Measurements from ENCODE around the gene COL8A1.
A peak's percentile ranks its signal among the peaks of the same experiment; 100 is the strongest.

Gene COL8A1

DNA sequence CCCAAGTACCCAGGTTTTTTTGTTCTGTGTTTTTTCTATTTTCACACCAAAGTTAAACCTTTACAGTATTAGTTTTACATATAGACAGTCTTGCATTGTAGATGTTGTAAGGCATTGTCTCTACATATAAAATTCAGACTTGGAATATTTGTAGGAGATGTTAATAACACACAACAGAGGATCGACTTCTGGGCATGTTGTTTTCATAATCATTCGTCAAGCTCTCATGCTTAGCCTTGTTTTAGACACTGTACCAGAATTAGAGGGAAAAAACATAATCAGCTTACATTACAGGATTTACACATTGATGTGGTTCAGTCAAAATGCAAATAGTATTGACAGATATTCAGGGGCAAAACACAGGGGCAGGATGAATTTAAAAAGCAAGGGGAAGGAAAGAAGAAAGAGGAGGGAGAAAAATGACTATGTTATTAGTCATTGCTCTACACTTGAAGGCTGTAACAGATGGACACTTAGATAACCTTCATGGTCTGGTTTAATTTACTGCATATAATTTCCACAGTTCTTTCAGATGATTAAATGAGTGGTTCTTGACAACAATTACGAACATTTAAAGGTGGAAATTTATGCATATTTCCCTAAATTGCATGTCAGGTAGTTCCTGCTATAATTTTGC is 186.7 kb downstream of the COL8A1 start:
- TF ChIP-seq, protein P1, sequence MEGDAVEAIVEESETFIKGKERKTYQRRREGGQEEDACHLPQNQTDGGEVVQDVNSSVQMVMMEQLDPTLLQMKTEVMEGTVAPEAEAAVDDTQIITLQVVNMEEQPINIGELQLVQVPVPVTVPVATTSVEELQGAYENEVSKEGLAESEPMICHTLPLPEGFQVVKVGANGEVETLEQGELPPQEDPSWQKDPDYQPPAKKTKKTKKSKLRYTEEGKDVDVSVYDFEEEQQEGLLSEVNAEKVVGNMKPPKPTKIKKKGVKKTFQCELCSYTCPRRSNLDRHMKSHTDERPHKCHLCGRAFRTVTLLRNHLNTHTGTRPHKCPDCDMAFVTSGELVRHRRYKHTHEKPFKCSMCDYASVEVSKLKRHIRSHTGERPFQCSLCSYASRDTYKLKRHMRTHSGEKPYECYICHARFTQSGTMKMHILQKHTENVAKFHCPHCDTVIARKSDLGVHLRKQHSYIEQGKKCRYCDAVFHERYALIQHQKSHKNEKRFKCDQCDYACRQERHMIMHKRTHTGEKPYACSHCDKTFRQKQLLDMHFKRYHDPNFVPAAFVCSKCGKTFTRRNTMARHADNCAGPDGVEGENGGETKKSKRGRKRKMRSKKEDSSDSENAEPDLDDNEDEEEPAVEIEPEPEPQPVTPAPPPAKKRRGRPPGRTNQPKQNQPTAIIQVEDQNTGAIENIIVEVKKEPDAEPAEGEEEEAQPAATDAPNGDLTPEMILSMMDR (conservative IDR thresholded peaks at IDR 0.05; ENCODE audit: control insufficient read depth, insufficient read depth, low read depth, low read length): no peak
- peak; percentile 25 for DNase-seq (ENCODE audit: low read depth)
- no peak overlapping the region for H3K4me3 ChIP-seq (ENCODE audit: control insufficient read depth, low read depth, low read length)

DNA sequence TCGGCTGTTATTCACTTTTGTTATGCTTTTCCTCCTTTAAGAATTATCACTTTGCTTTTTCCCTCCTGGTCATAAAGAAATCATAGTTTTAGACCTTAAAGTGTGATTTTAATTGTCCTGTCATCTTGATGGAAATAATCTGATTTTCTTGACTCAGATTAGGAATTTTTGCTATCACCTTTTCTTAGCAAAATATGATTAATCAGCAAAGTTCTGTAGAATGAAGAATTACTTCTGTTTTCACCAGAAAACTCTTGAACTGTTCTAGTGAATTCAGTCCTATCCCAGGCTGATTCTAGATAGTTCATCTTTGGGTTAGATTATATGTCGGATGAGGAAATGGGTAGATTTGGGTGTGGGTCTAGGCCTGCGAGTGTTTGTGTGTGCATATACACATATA is 191.4 kb downstream of the COL8A1 start:
- DNase-seq (ENCODE audit: low read depth): no peak
- TF ChIP-seq, protein P1 (conservative IDR thresholded peaks at IDR 0.05; ENCODE audit: control insufficient read depth, insufficient read depth, low read depth, low read length): no peak
- no peak overlapping the region for H3K4me3 ChIP-seq (ENCODE audit: control insufficient read depth, low read depth, low read length)

DNA sequence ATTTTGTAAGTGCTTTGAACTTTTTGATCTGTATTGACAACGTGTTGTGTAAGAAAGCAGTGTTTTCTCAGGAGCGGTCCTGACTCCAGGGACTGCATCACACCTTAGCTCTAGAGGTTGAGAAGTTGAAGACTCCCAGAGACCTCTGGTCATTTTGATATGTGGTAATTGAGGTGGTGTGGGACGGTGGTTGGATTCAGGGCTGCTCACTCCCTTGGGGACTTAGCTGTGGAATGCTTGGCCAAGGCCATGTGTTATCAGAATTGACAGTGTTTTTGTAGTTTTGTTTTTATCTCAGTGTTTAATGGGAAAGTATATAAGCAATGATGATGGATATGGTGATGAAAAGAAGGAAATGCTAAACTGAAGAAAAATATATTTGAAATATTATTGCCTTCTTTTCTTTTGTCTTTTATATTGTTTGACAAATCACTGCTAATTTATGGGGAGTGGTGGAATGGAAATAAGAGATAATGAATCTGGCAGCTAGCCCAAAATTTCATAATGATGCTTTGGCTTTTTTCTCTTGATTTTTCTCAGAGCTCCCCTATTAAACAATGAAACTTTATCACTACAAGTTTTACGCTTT is 195.3 kb downstream of the COL8A1 start:
- TF ChIP-seq, protein P1 (conservative IDR thresholded peaks at IDR 0.05; ENCODE audit: control insufficient read depth, insufficient read depth, low read depth, low read length): no peak
- peak; percentile 13 for DNase-seq (ENCODE audit: low read depth)
- no peak overlapping the region for H3K4me3 ChIP-seq (ENCODE audit: control insufficient read depth, low read depth, low read length)

DNA sequence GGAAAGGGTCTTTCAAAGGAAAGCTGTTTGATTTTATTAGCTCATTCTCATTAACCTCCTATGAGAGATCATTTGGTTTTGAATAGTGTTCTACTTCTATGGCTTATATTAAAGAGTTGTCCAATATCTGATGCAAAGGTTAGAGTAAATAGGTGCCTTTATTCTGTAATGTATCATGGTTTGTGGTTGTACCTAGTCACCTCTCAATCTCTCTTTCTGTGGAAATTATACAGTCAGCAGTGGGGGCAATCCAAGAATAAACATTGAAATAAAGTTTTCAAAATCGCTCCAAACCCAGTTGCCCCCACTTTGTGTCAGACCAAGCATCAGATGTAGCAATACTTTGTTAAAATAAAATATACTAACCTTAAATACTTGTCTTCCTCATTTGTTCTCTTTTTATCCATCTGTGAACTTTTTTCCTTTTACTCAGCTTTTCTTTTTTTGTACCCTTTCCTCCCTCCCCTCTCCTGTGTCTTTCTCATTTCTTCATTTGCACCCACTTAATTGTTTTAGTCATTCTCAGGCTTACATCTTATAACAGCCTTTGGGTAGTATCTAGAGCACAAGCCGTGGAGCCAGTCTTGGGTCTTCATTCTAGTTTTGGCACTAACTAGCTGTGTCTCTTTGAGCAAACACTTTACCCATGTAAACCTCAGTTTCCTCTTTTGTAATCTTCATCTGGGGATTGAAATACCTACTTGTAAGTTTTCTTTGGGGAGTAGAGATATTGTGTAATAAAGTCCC is 196.0 kb downstream of the COL8A1 start:
- TF ChIP-seq, protein P1 (conservative IDR thresholded peaks at IDR 0.05; ENCODE audit: control insufficient read depth, insufficient read depth, low read depth, low read length): no peak
- H3K4me3 ChIP-seq (ENCODE audit: control insufficient read depth, low read depth, low read length): no peak overlapping the region
- no peak for DNase-seq (ENCODE audit: low read depth)

DNA sequence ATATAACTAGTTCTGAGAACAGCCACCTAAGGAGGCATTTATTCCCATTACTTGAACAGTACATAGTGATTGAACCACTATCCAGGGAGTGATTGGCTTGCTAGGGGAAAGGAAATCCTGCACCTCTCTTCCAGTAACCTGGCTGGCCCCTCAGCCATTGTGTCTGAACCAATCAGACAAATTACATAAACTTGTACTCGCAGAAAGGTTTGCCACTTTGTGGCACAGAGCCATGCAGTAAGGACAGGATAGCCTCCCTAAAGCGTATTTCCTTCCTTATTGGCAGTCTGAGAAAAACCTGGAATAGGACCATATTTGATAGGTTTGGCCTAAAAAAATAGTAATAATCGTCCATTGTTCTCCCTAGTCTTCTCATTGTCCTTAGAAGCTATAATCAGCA is 198.3 kb downstream of the COL8A1 start:
- TF ChIP-seq, protein P1 (conservative IDR thresholded peaks at IDR 0.05; ENCODE audit: control insufficient read depth, insufficient read depth, low read depth, low read length): no peak
- DNase-seq (ENCODE audit: low read depth): no peak
- no peak overlapping the region for H3K4me3 ChIP-seq (ENCODE audit: control insufficient read depth, low read depth, low read length)

DNA sequence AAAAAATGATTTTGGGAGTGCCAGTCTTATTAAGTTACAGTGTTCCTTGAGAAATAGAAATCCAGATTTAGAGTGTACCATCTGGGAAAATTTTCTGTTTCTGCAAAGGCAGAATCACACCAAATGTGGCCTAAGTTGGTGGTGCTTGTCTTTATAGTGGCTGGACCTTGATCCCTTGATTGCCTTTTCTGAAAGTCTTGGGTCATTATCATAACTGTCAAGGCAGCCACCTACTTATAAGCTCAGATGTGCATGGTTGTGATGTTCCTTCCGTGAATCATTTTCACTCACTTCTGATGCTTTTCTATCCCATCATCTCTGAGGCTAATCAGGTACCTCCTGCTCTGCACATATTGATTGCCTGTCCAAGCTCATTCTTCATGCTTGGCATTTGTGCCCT is 199.3 kb downstream of the COL8A1 start:
- H3K4me3 ChIP-seq (ENCODE audit: control insufficient read depth, low read depth, low read length): no peak overlapping the region
- TF ChIP-seq, protein P1 (conservative IDR thresholded peaks at IDR 0.05; ENCODE audit: control insufficient read depth, insufficient read depth, low read depth, low read length): no peak
- no peak for DNase-seq (ENCODE audit: low read depth)

Measured in fibroblast of mammary gland (primary cell).